Bronchial epithelial cell (primary cell): ENCODE measurements around the gene KCNJ6. TPM values are rescaled to one million over a fixed set of nuclear protein-coding genes. Genes with fewer than 3 reads are reported as not detected.
A peak's percentile ranks its signal among the peaks of the same experiment; 100 is the strongest.

Experiments
- DNase-seq: peaks from one replicate; pipeline ENCODE4 v3.0.0-alpha.2; 2010; ENCODE audit warnings: low read depth
- FAIRE-seq: peaks from 2 replicates; lab custom pipeline; 2011; peaks lifted over from hg19 to GRCh38; lab: Jason Lieb, UNC
- H3K27me3 ChIP-seq: 2 replicates; pipeline ENCODE4 v1.5.1; 2011; ENCODE audit warnings: low read length; ENCODE audit not compliant: control insufficient read depth, insufficient read depth
- H3K36me3 ChIP-seq: 2 replicates; pipeline ENCODE4 v1.5.1; 2011; ENCODE audit warnings: low read length; ENCODE audit not compliant: control insufficient read depth, insufficient read depth
- H3K4me3 ChIP-seq: 2 replicates; pipeline ENCODE4 v1.5.1; 2011; ENCODE audit warnings: mild to moderate bottlenecking, low read depth, low read length, control low read depth
- CTCF ChIP-seq: IDR thresholded peaks from 2 replicates; pipeline ENCODE4 v1.5.1; 2011; ENCODE audit warnings: mild to moderate bottlenecking, moderate library complexity, low read length, control low read depth, inconsistent platforms; ENCODE audit not compliant: insufficient read depth, severe bottlenecking
- total RNA-seq: library from RNA; depleted of rRNA; stranded (reverse); fragments of >200 nt; gene quantifications from 2 replicates; pipeline ENCODE4 v1.2.1, GENCODE V29; 2014

Gene KCNJ6
- total RNA-seq, 1 donor from 2014 or later = not detected

GRCh38 chr21:37751268-37751975, 164.8 kb downstream of the KCNJ6 start:
- TF ChIP-seq CTCF = no peak
- Histone ChIP-seq H3K4me3 (no peak overlapping the region), H3K36me3 (no peaks in the 10 kb centered on the region), H3K27me3 (peaks cover 1% of the 10 kb centered on the region)
- FAIRE-seq = no peak
- DNase-seq = peak; percentile 29

GRCh38 chr21:37749132-37749531, 167.1 kb downstream of the KCNJ6 start:
- Histone ChIP-seq H3K4me3 (no peak overlapping the region), H3K27me3 (peaks cover 1% of the 10 kb centered on the region), H3K36me3 (no peaks in the 10 kb centered on the region)
- DNase-seq (peak; percentile 48), FAIRE-seq (no peak)
- no peak for TF ChIP-seq CTCF

- no peak overlapping the region for H3K4me3 ChIP-seq
- peaks cover 1% of the 10 kb centered on the region for H3K27me3 ChIP-seq
- peak; percentile 68 for FAIRE-seq
- no peak for DNase-seq
- no peaks in the 10 kb centered on the region for H3K36me3 ChIP-seq
- no peak for TF ChIP-seq CTCF
Measured at GRCh38 chr21:37748351-37748750, 167.9 kb downstream of the KCNJ6 start.

- DNase-seq (no peak), FAIRE-seq (no peak)
- Histone ChIP-seq H3K36me3 (no peaks in the 10 kb centered on the region), H3K27me3 (peaks cover 1% of the 10 kb centered on the region), H3K4me3 (no peak overlapping the region)
- TF ChIP-seq CTCF = peak; percentile 3
Measured at GRCh38 chr21:37746849-37747248, 169.4 kb downstream of the KCNJ6 start.

- Histone ChIP-seq H3K36me3 (no peaks in the 10 kb centered on the region), H3K27me3 (peaks cover under 1% of the 10 kb centered on the region), H3K4me3 (no peak overlapping the region)
- no peak for TF ChIP-seq CTCF
- FAIRE-seq (no peak), DNase-seq (no peak)
Measured at GRCh38 chr21:37744551-37744950, 171.7 kb downstream of the KCNJ6 start.

- H3K4me3 ChIP-seq = no peak overlapping the region
- FAIRE-seq = no peak
- H3K36me3 ChIP-seq = no peaks in the 10 kb centered on the region
- peak; percentile 7 for DNase-seq
- no peak for TF ChIP-seq CTCF
- H3K27me3 ChIP-seq = no peaks in the 10 kb centered on the region
Measured at GRCh38 chr21:37742532-37742931, 173.7 kb downstream of the KCNJ6 start.
